NT2/D1 (cell line): ENCODE data around the gene SRPRA.

ENCODE experiments used
- DNase-seq: peaks from one replicate; pipeline ENCODE4 v3.0.0-alpha.2; 2011; ENCODE audit warnings: low read depth, low spot score
- H3K27me3 ChIP-seq: 2 replicates; pipeline ENCODE4 v1.6.0; 2011; ENCODE audit warnings: mild to moderate bottlenecking; ENCODE audit not compliant: insufficient read length, insufficient read depth
- H3K36me3 ChIP-seq: 2 replicates; pipeline ENCODE4 v1.6.1; 2011; ENCODE audit warnings: mild to moderate bottlenecking, low read length, mixed read lengths; ENCODE audit not compliant: insufficient read depth, insufficient read length
- H3K4me1 ChIP-seq: 2 replicates; pipeline ENCODE4 v1.5.1; 2011; ENCODE audit not compliant: insufficient read depth, insufficient read length
- H3K4me3 ChIP-seq: 2 replicates; pipeline ENCODE4 v1.5.1; 2011; ENCODE audit warnings: low read depth; ENCODE audit not compliant: insufficient read length
- H3K9ac ChIP-seq: 2 replicates; pipeline ENCODE4 v1.6.0; 2011; ENCODE audit warnings: low read depth; ENCODE audit not compliant: insufficient read length
- H3K9me3 ChIP-seq: 2 replicates; pipeline ENCODE4 v1.5.1; 2011; ENCODE audit warnings: mild to moderate bottlenecking, low read length; ENCODE audit not compliant: insufficient read depth
- SUZ12 ChIP-seq: IDR thresholded peaks from 2 replicates; pipeline ENCODE4 v1.6.1; 2011; ENCODE audit not compliant: insufficient read length, insufficient read depth; ENCODE audit errors: extremely low read depth
- YY1 ChIP-seq: IDR thresholded peaks from 2 replicates; pipeline ENCODE4 v1.6.1; 2011; ENCODE audit not compliant: insufficient read length, insufficient read depth
- ZNF274 ChIP-seq: IDR thresholded peaks from 2 replicates; pipeline ENCODE4 v1.6.1; 2011; ENCODE audit warnings: mild to moderate bottlenecking, low read depth, low read length

SRPRA gene

DNA sequence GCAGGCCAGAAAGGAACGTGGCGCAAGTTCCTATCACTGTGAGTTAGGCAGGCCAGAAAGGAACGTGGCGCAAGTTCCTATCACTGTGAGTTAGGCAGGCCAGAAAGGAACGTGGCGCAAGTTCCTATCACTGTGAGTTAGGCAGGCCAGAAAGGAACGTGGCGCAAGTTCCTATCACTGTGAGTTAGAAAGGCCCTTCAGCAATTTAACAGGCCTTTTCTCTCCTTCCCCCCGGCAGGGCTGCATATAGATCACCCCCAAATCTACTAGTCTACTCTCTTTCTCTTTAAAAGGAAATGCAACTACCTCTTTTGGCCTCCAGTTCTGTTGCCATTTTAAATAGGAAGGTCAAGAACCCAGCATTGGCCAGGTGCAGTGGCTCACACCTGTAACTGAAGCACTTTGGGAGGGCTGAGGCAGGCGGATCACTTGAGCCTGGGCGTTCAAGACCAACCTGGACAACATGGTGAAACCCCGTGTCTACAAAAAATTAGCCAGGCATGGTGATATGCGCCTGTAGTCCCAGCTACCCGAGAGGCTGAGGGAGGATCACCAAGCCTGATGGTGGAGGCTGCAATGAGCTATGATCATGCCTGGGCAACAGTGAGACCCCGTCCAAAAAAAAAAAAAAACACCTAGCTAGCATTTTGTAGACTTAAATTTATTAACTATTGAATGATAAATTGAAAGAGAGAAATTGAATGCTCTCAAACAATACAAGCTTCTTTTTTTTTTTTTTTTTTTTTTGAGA lies 42.2 kb downstream of the SRPRA start:
- TF ChIP-seq ZNF274 (no peak), YY1 (no peak), SUZ12 (no peak)
- no peak for DNase-seq
- no peak overlapping the region for H3K9ac ChIP-seq

DNA sequence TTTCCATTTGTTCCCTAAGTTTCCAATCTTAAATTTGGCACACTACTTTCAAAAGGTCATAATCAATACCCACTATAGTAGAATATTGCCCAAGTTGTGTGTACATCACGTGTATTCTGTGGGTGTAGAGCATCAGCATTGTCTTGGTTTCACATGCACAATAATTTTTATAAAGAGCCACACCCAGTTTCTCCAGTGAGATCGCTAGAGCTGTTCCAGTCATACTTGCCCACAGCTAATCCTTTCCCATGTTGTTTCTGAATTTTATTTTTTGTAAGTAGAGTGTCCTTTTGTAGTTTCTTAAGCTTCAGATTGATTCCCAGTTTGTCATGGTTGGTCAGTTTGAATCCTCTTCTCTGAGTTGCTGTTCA lies 43.4 kb downstream of the SRPRA start:
- TF ChIP-seq SUZ12 (no peak), YY1 (no peak), ZNF274 (no peak)
- no peak overlapping the region for H3K9ac ChIP-seq
- DNase-seq: no peak
- peaks cover 9% of the 10 kb centered on the region for H3K9me3 ChIP-seq
- H3K4me1 ChIP-seq: no peaks in the 10 kb centered on the region
- no peak overlapping the region for H3K4me3 ChIP-seq
- H3K27me3 ChIP-seq: no peaks in the 10 kb centered on the region
- peaks cover 2% of the 10 kb centered on the region for H3K36me3 ChIP-seq

More for the DNA sequence above, 42.2 kb downstream of the SRPRA start:
- Histone ChIP-seq H3K27me3 (no peaks in the 10 kb centered on the region), H3K9me3 (peaks cover 9% of the 10 kb centered on the region), H3K4me1 (no peaks in the 10 kb centered on the region), H3K4me3 (no peak overlapping the region), H3K36me3 (peaks cover 5% of the 10 kb centered on the region)

DNA sequence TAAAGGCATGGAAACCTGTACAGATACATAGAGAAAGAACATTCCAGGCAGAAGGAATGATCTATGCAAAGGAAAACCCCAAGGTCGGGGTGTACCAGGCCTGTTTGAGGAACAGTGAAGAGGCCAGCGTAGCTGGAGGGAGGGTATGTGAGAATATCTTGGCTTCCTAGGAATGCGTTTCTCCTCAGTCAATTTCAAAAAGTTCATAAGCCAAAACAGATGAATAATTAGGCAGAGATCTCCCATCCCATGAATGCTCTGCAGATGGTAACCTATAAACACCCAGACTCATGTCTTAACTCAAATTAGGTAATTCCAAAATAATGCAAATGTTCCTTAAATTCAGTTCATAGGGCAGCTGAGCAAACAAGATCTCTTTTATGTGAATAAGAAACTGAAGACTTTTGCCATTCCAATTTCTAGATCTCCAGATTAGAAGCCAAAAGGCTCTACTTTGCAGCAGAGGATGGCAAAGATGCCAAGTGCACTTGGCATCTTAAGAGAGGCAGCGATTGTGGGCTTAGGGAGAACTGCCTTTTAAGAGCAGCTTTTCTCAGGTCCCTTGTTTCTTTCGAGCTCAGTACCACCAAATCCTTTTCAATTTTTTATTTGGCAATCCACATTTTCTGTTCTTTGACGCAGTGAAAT lies 43.9 kb downstream of the SRPRA start:
- TF ChIP-seq SUZ12: no peak
- TF ChIP-seq ZNF274: no peak
- TF ChIP-seq YY1: no peak
- no peak overlapping the region for H3K4me3 ChIP-seq

DNA sequence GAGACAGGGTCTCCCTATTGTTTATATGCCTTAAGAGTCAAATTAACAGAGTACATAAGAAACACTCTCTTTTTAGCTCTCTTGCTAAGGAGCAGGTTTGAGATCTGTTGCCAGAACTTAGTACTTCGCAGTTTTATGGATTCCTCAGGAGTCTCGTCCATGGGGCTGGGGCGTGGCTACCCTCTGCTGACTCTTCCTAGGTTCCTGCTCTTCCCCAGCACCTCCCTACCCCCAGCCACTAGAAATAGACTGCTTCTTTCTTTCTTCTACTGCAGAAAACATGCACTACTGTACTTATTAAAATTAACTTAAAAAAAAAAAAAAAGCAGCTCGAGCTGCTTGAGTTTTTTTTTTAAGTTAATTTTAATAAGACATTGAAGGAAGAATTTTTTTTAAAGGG lies 49.1 kb downstream of the SRPRA start:
- H3K36me3 ChIP-seq: peaks cover 3% of the 10 kb centered on the region

More for the DNA sequence above, 43.9 kb downstream of the SRPRA start:
- Histone ChIP-seq H3K4me1 (no peaks in the 10 kb centered on the region), H3K27me3 (no peaks in the 10 kb centered on the region), H3K9me3 (peaks cover 9% of the 10 kb centered on the region), H3K9ac (no peak overlapping the region), H3K36me3 (peaks cover 2% of the 10 kb centered on the region)
- DNase-seq: no peak

DNA sequence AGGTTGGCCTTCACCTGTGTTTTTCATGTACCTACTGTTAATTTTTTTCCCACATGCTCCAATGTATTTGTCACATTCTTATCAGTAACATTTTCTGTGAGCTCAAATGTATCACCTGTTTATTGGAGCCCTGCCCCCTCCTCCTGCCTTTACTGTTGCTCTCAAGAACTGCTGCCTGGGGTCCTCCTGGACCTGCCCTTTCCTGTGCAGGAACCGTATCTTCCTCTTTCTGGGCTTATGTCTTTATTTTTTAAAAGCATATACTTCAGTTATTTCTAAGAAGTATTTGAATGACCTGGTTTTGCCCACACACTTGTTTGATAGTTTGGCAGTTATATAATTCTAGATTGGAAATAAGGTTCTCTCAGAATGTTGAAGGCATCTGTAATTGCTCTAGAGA lies 51.2 kb downstream of the SRPRA start:
- Histone ChIP-seq H3K9ac (no peak overlapping the region), H3K4me1 (no peaks in the 10 kb centered on the region), H3K36me3 (peaks cover 3% of the 10 kb centered on the region), H3K4me3 (no peak overlapping the region), H3K9me3 (no peaks in the 10 kb centered on the region), H3K27me3 (no peaks in the 10 kb centered on the region)
- no peak for TF ChIP-seq ZNF274
- TF ChIP-seq SUZ12: no peak
- TF ChIP-seq YY1: no peak
- no peak for DNase-seq

More for the DNA sequence above, 49.1 kb downstream of the SRPRA start:
- Histone ChIP-seq H3K4me1 (no peaks in the 10 kb centered on the region), H3K4me3 (no peak overlapping the region), H3K9ac (no peak overlapping the region), H3K27me3 (no peaks in the 10 kb centered on the region), H3K9me3 (no peaks in the 10 kb centered on the region)
- TF ChIP-seq SUZ12: no peak
- TF ChIP-seq YY1: no peak
- TF ChIP-seq ZNF274: no peak
- DNase-seq: no peak

DNA sequence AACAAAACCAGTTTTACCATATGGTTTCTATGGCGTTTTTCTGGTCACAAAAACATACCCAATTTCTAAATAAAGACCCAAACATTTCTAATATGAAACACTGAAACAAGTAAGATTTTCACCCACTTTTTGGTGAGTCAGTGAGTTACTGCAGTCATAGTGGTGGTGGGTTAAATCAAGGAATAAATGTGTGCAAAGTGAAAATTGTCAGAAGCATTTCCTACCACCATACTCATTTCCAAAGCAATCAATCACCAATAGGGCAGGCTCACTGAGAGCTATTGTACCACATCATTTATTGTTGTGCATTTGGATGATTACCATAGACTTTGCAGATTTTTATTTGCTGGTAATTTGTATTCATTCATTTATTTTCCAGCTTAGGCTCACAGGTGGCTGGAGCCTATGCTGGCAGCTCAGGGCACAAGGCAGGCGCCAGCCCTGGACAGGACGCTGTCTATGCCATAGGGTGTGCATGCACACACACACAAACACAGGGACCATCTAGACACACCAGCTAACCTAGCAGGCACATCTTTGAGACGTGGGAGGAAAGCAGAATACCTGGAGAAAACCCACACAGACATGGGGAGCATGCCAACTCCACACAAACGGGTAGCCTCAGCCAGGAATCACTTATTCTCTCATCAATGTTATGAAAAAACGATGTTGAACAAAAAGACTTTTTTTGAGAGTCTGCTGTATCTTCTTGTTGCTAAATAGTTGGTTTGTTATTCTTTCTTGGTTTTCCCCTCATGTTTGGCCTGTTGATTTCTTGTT lies 52.0 kb downstream of the SRPRA start:
- TF ChIP-seq ZNF274: no peak
- TF ChIP-seq SUZ12: no peak
- no peak for TF ChIP-seq YY1
- DNase-seq: no peak
- Histone ChIP-seq H3K9ac (no peak overlapping the region), H3K27me3 (no peaks in the 10 kb centered on the region), H3K4me1 (no peaks in the 10 kb centered on the region), H3K9me3 (no peaks in the 10 kb centered on the region), H3K36me3 (peaks cover 3% of the 10 kb centered on the region), H3K4me3 (no peak overlapping the region)

DNA sequence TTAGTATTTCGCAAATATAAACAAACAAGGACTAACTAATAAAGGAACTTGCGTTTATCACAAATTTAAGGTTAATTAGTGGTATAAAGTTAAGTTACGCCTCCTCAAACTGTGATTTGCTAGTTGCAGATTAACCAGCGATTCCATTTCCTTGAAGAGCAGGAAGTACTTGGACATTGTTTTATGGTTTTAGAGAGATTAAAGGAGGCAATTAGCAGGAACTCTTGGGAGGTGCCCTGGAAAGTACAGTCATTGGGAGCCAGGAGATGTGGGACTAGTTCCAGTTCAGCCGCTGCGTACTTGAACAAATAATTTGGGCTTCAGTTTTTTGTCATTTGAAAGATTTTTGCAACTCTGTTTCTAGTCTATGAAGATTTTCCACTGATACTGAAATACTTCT lies 53.9 kb downstream of the SRPRA start:
- no peak for DNase-seq
- H3K9ac ChIP-seq: no peak overlapping the region
- H3K4me3 ChIP-seq: no peak overlapping the region
- peaks cover 12% of the 10 kb centered on the region for H3K36me3 ChIP-seq
- H3K4me1 ChIP-seq: peaks cover 3% of the 10 kb centered on the region
- no peaks in the 10 kb centered on the region for H3K9me3 ChIP-seq
- H3K27me3 ChIP-seq: no peaks in the 10 kb centered on the region
- TF ChIP-seq ZNF274 (no peak), YY1 (no peak), SUZ12 (no peak)
